Lower leg skin (tissue), 4 donors: ENCODE measurements around the gene UPB1. TPM values are rescaled to one million over a fixed set of nuclear protein-coding genes. Genes with fewer than 3 reads are reported as not detected.
"Not testable (repeated sequence)": the region's sequence is repeated elsewhere in the genome, so short reads cannot be mapped to it uniquely, and the experiment has no call there.

Source experiments
- DNase-seq, 2 donors: peaks; one replicate each; pipeline ENCODE4 v3.0.0-alpha.2; 2019; ENCODE audit warnings: low spot score in 2 of 2
- H3K4me3 ChIP-seq: fragments of 200-600 bp; sonication (generic); 2 replicates; pipeline ENCODE4 v1.5.1; 2017; ENCODE audit warnings: mild to moderate bottlenecking, low read depth; ENCODE audit not compliant: poor library complexity, severe bottlenecking
- POLR2A ChIP-seq, 2 donors: fragments of 450-650 bp; IDR thresholded peaks; one replicate each; pipeline ENCODE4 v1.6.1; 2016 to 2017; ENCODE audit warnings: antibody characterized with exemption in 2 of 2, mild to moderate bottlenecking in 1 of 2, moderate library complexity in 1 of 2
- WGBS, 2 donors: methylation state at CpG; one replicate each; pipeline ENCODE4 v1.1.5; 2018; 5-methylcytosine and 5-hydroxymethylcytosine counted together
- intact Hi-C: fragments of 100-400 bp; cut with DNase I; formaldehyde crosslinking; loops from one replicate; pipeline ENCODE4 v1.15.0; 2023; ENCODE audit warnings: low total_unique reads
- total RNA-seq, 4 donors: library from RNA; depleted of rRNA; stranded (reverse); fragments of >200 nt; gene quantifications; one replicate each; pipeline ENCODE4 v1.1.0, GENCODE V29; 2016
- TF ChIP-seq, protein P1 (sequence below), 3 donors: fragments of 450-650 bp; IDR thresholded peaks; one replicate each; pipeline ENCODE4 v1.5.1; 2016; ENCODE audit warnings: antibody characterized with exemption in 3 of 3, mild to moderate bottlenecking in 3 of 3, moderate library complexity in 2 of 3

UPB1 gene
- total RNA-seq, 4 donors from 2014 or later: 0.99 to 2.1 (median 1.9) TPM

DNA sequence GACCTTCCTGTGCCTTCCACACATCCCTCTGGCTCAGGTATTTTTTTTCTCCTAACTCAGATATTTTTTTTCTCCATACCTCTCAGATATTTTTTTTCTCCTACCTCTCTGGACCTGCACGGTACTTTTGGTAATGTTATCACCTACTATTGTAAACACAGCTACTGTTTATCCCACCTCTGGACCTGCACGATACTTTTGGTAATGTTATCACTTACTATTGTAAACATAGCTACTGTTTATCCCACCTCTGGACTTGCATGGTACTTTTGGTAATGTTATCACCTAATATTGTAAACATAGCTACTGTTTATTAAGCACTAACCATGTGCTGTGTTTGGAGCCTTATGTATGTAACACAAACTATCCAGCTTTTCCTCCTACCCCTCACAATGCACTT, 12.1 kb upstream of the UPB1 start:
- no peak for TF ChIP-seq POLR2A (IDR thresholded peaks at IDR 0.05)
- TF ChIP-seq, protein P1, sequence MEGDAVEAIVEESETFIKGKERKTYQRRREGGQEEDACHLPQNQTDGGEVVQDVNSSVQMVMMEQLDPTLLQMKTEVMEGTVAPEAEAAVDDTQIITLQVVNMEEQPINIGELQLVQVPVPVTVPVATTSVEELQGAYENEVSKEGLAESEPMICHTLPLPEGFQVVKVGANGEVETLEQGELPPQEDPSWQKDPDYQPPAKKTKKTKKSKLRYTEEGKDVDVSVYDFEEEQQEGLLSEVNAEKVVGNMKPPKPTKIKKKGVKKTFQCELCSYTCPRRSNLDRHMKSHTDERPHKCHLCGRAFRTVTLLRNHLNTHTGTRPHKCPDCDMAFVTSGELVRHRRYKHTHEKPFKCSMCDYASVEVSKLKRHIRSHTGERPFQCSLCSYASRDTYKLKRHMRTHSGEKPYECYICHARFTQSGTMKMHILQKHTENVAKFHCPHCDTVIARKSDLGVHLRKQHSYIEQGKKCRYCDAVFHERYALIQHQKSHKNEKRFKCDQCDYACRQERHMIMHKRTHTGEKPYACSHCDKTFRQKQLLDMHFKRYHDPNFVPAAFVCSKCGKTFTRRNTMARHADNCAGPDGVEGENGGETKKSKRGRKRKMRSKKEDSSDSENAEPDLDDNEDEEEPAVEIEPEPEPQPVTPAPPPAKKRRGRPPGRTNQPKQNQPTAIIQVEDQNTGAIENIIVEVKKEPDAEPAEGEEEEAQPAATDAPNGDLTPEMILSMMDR (IDR thresholded peaks at IDR 0.05): no peak
- intact Hi-C loops: no loop called here
- H3K4me3 ChIP-seq: no peak overlapping the region
- no peak for DNase-seq
- WGBS, 2 donors: 58 to 62% methylated on average over 2 of the region's 2 CpGs

DNA sequence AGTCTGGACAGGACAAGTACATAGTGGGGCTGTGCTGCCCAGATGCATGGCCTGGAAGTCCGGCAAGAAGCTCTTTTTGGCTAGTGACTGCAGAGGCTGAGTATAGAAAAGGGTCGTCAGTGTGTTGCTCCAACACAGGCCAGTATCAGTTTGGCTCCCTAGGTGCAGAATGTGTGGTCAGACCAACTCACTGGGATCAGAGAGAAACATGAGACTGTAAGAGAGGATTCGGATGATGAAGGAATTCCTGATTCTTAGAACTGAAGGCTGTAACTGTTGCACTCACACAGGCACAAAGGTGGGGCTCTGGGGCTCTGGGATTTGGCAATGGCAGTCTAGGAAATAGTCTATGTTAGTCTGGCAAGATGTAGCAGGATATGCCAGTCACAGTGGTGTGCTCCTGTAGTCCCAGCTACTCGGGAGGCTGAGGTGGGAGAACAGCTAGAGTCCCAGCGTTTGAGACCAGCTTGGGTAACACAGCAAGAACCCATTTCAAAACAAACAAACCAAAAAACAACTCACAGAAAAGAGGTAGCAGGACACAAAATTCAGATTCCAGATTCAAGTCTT, 11.1 kb upstream of the UPB1 start:
- WGBS, 2 donors: 75 to 79% methylated on average over 5 of the region's 5 CpGs
- no peak overlapping the region for H3K4me3 ChIP-seq
- no peak for TF ChIP-seq POLR2A (IDR thresholded peaks at IDR 0.05)
- TF ChIP-seq, protein P1 (IDR thresholded peaks at IDR 0.05): no peak
- intact Hi-C loops: no loop called here
- no peak for DNase-seq

DNA sequence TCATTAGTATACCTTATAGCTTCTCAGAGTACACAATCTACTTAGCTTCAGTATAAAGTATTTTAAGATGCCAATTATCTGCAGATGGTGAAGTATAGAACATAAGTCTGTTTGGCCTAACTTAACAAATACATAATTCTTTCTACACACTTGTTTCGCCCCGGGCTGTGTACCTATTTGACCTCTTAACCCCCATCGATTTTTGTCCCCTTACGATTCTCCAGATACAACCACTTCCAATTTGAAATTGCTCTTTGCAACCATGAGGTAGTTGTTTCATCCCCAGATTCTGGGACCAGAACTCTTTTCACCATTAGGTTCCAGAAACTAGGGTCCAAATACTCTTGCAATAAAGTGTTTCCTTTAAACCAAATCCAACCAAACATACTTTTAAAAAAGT, 10.0 kb upstream of the UPB1 start:
- H3K4me3 ChIP-seq: no peak overlapping the region
- DNase-seq: no peak
- intact Hi-C loops: no loop called here
- TF ChIP-seq POLR2A (IDR thresholded peaks at IDR 0.05): no peak
- TF ChIP-seq, protein P1 (IDR thresholded peaks at IDR 0.05): no peak
- 90 to 94% methylated on average over 4 of the region's 4 CpGs for WGBS, 2 donors

DNA sequence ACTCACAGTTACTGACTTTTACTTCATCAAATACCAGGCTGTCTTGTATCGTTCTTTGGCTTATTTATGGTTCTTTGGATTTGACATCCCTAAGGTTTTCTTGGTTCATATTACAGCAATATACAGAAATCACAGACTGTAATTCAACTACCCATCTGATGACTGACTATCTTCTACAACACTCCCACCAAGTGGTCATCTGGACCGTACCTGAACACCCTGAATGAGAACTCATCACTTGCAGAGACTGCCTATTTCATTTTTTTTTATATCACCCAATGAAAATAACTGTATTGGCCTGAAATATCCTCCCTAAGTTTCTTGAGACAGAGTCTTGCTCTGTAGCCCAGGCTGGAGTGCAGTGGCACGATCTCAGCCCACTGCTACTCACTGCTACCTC, 9.5 kb upstream of the UPB1 start:
- intact Hi-C loops: no loop called here
- no peak for TF ChIP-seq POLR2A (IDR thresholded peaks at IDR 0.05)
- TF ChIP-seq, protein P1 (IDR thresholded peaks at IDR 0.05): no peak
- WGBS, 2 donors: 60 to 75% methylated on average over 3 of the region's 3 CpGs
- no peak overlapping the region for H3K4me3 ChIP-seq
- DNase-seq: no peak

DNA sequence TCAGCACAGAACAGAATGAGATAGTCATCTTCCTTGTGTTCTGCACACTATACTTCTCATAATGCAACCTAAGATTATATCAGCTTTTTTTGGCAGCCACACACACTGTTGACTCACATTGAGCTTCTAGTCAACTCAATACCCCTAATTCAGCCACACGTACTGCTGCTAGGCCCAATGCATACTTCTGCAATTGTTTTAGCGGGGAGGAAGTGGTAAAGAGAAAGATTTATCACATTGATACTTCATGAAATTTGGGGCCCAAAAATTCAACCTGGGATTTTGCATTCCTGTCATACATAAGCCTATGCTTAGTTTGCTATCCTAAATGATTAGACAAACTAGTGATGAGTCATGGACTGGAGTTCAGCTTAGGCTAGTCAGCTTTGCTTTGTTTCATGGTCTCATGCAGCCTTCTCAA, 8.6 kb upstream of the UPB1 start:
- 63 to 74% methylated on average over 2 of the region's 2 CpGs for WGBS, 2 donors
- no peak overlapping the region for H3K4me3 ChIP-seq
- intact Hi-C loops: no loop called here
- DNase-seq: no peak
- no peak for TF ChIP-seq POLR2A (IDR thresholded peaks at IDR 0.05)
- TF ChIP-seq, protein P1 (IDR thresholded peaks at IDR 0.05): no peak

DNA sequence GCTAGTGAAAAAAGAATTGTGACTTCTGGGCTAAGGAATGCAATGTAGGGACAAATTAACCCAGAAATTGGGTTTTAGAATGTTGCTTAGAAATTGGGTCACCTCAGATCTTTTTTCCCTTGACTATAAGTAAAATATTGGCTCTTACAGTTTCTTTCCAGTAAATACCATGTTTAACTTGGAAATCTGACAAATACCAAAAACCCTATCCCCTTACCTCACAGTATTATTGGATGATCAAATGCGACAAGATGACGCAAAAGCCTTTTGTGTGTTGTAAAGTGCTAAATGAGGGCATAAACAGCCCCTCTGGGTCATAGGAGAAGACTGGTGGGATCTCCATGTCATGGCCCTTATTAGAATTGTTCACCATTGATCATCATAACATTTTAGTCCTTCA, 6.1 kb upstream of the UPB1 start:
- intact Hi-C loops: no loop called here
- WGBS, 2 donors: 48 to 71% methylated on average over 2 of the region's 2 CpGs
- TF ChIP-seq, protein P1 (IDR thresholded peaks at IDR 0.05): no peak
- no peak for TF ChIP-seq POLR2A (IDR thresholded peaks at IDR 0.05)
- H3K4me3 ChIP-seq: no peak overlapping the region
- no peak for DNase-seq

DNA sequence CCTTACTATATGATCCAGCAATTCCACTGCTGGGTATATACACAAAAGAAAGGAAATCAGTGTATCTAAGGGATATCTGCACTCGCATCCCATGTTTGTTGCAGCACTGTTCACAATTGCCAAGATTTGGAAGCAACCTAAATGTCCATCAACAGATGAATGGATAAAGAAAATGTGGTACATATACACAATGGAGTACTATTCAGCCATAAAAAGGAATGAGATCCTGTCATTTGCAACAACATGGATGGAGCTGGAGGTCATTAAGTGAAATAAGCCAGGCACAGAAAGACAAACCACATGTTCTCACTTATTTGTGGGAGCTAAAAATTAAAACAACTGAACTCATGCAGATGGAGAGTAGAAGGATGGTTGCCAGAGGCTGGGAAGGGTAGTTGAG, 5.7 kb upstream of the UPB1 start:
- intact Hi-C loops, H3K4me3 ChIP-seq, DNase-seq: not testable (repeated sequence)
- 92 to 93% methylated on average over 1 of the region's 1 CpG for WGBS, 2 donors
